NCI-H1694 treated with DMSO at 0.1 percent for 48 hours (cell line): ENCODE results near the gene GAPVD1.

Experiments used
- DNase-seq: peaks from one replicate; lab custom pipeline; 2025; lab: John Stamatoyannopoulos, UW

Gene GAPVD1

GRCh38 chr9:125405938-125406809, 144.5 kb downstream of the GAPVD1 start:
- no peak for DNase-seq

GRCh38 chr9:125406810-125407087, 145.1 kb downstream of the GAPVD1 start:
- DNase-seq: no peak

GRCh38 chr9:125407432-125407973, 145.9 kb downstream of the GAPVD1 start:
- no peak for DNase-seq

- DNase-seq: peak; percentile 53
Measured at GRCh38 chr9:125407974-125408900, 146.6 kb downstream of the GAPVD1 start.

- DNase-seq: no peak
Measured at GRCh38 chr9:125409217-125409636, 147.6 kb downstream of the GAPVD1 start.

GRCh38 chr9:125409637-125410521, 148.3 kb downstream of the GAPVD1 start:
- no peak for DNase-seq

- no peak for DNase-seq
Measured at GRCh38 chr9:125410522-125410894, 148.9 kb downstream of the GAPVD1 start.

GRCh38 chr9:125411171-125411756, 149.6 kb downstream of the GAPVD1 start:
- no peak for DNase-seq

GRCh38 chr9:125412166-125412565, 150.5 kb downstream of the GAPVD1 start:
- DNase-seq: no peak

GRCh38 chr9:125413579-125413978, 152.0 kb downstream of the GAPVD1 start:
- no peak for DNase-seq

- no peak for DNase-seq
Measured at GRCh38 chr9:125415583-125416460, 154.2 kb downstream of the GAPVD1 start.

GRCh38 chr9:125416517-125416916, 154.9 kb downstream of the GAPVD1 start:
- no peak for DNase-seq
